Mesenchymal stem cell (in vitro differentiated cells and primary cell): Measurements from ENCODE around the gene CAMTA1.

Experiments used
- DNase-seq: peaks from one replicate; pipeline ENCODE4 v3.0.0-alpha.2; 2013
- H2AFZ ChIP-seq: one replicate; pipeline ENCODE4 v1.6.1; 2013; ENCODE audit warnings: low read depth, mild to moderate bottlenecking, control low read depth, inconsistent platforms, low read length, moderate library complexity
- H2AK5ac ChIP-seq: 2 replicates; pipeline ENCODE4 v1.6.1; 2013; ENCODE audit warnings: low read length, moderate library complexity, mild to moderate bottlenecking, inconsistent platforms; ENCODE audit not compliant: severe bottlenecking
- H2BK120ac ChIP-seq: one replicate; pipeline ENCODE4 v1.6.1; 2013; ENCODE audit warnings: low read depth, mild to moderate bottlenecking, inconsistent platforms, low read length, moderate library complexity
- H2BK12ac ChIP-seq, 2 experiments: one replicate each; pipeline ENCODE4 v1.6.1; 2013; ENCODE audit warnings: inconsistent platforms in 2 of 2, low read length in 2 of 2, mild to moderate bottlenecking in 2 of 2, moderate library complexity in 2 of 2, control low read depth in 1 of 2
- H2BK15ac ChIP-seq: one replicate; pipeline ENCODE4 v1.6.1; 2013; ENCODE audit warnings: mild to moderate bottlenecking, low read depth, inconsistent platforms; ENCODE audit not compliant: poor library complexity, severe bottlenecking
- H2BK5ac ChIP-seq: 2 replicates; pipeline ENCODE4 v1.6.1; 2013; ENCODE audit warnings: low read depth, mild to moderate bottlenecking, low read length, control low read depth, inconsistent platforms; ENCODE audit not compliant: poor library complexity, severe bottlenecking
- H3K14ac ChIP-seq, 2 experiments: one replicate each; pipeline ENCODE4 v1.6.1; 2013; ENCODE audit warnings: inconsistent platforms in 2 of 2, low read length in 2 of 2, control low read depth in 1 of 2, mild to moderate bottlenecking in 1 of 2, moderate library complexity in 1 of 2
- H3K18ac ChIP-seq, 2 experiments: one replicate each; pipeline ENCODE4 v1.6.1; 2013; ENCODE audit warnings: inconsistent platforms in 2 of 2, low read length in 2 of 2, control low read depth in 1 of 2, low read depth in 1 of 2, mild to moderate bottlenecking in 1 of 2
- H3K23ac ChIP-seq, 2 experiments: one replicate each; pipeline ENCODE4 v1.6.1; 2013; ENCODE audit warnings: inconsistent platforms in 2 of 2, low read length in 2 of 2, mild to moderate bottlenecking in 2 of 2, moderate library complexity in 2 of 2, control low read depth in 1 of 2
- H3K27ac ChIP-seq: 2 replicates; pipeline ENCODE4 v1.5.1; 2013; ENCODE audit warnings: mild to moderate bottlenecking, moderate library complexity, low read length, control low read depth, inconsistent platforms; ENCODE audit not compliant: poor library complexity, severe bottlenecking
- H3K27me3 ChIP-seq, 2 experiments: 2 replicates each; pipeline versions ENCODE4 v1.6.1 to v1.7.0; 2013; ENCODE audit warnings: low read length in 2 of 2, mild to moderate bottlenecking in 2 of 2, moderate library complexity in 2 of 2, control low read depth in 1 of 2, inconsistent platforms in 1 of 2; ENCODE audit not compliant: control insufficient read depth in 1 of 2, insufficient read depth in 1 of 2
- H3K36me3 ChIP-seq, 2 experiments: 2 replicates each; pipeline versions ENCODE4 v1.6.1 to v1.7.0; 2013; ENCODE audit warnings: low read length in 2 of 2, control low read depth in 1 of 2, inconsistent platforms in 1 of 2, low read depth in 1 of 2, mild to moderate bottlenecking in 1 of 2; ENCODE audit not compliant: insufficient read depth in 2 of 2, control insufficient read depth in 1 of 2
- H3K4ac ChIP-seq, 2 experiments: one replicate each; pipeline ENCODE4 v1.6.1; 2013; ENCODE audit warnings: inconsistent platforms in 2 of 2, low read length in 2 of 2, mild to moderate bottlenecking in 2 of 2, moderate library complexity in 2 of 2, control low read depth in 1 of 2, low read depth in 1 of 2
- H3K4me1 ChIP-seq: 2 replicates; pipeline ENCODE4 v1.6.1; 2013; ENCODE audit warnings: low read depth, low read length, control low read depth; ENCODE audit not compliant: control insufficient read depth, insufficient read depth
- H3K4me2 ChIP-seq: 2 replicates; pipeline ENCODE4 v1.6.1; 2013; ENCODE audit warnings: low read length, mild to moderate bottlenecking, inconsistent platforms; ENCODE audit not compliant: poor library complexity, severe bottlenecking
- H3K4me3 ChIP-seq, 2 experiments: 2 replicates each; pipeline versions ENCODE4 v1.5.1 to v1.7.0; 2013; ENCODE audit warnings: low read length in 2 of 2, mild to moderate bottlenecking in 2 of 2, control low read depth in 1 of 2, low read depth in 1 of 2; ENCODE audit not compliant: insufficient read depth in 1 of 2
- H3K79me1 ChIP-seq: replicated peaks from 2 replicates; pipeline ENCODE4 v1.6.1; 2013; ENCODE audit warnings: mild to moderate bottlenecking, control low read depth, low read length, inconsistent platforms; ENCODE audit not compliant: poor library complexity, severe bottlenecking
- H3K9ac ChIP-seq: 2 replicates; pipeline ENCODE4 v1.7.0; 2013; ENCODE audit warnings: mild to moderate bottlenecking, low read length, moderate library complexity
- H3K9me3 ChIP-seq: 2 replicates; pipeline ENCODE4 v1.7.0; 2013; ENCODE audit warnings: mild to moderate bottlenecking, low read length; ENCODE audit not compliant: control insufficient read depth
- H4K8ac ChIP-seq: one replicate; pipeline ENCODE4 v1.6.1; 2013; ENCODE audit warnings: inconsistent platforms, mild to moderate bottlenecking, low read length, moderate library complexity
- H4K91ac ChIP-seq: one replicate; pipeline ENCODE4 v1.6.1; 2013; ENCODE audit warnings: mild to moderate bottlenecking, low read length, inconsistent platforms
- whole genome bisulfite sequencing: methylation state at CpG from one replicate; pipeline ENCODE4 v1.1.7; 2013; ENCODE audit warnings: mixed read lengths; 5-methylcytosine and 5-hydroxymethylcytosine counted together

The CAMTA1 gene

GRCh38 chr1:7651203-7651602 lies 865.9 kb downstream of the CAMTA1 start:
- H3K9ac ChIP-seq = no peak overlapping the region
- H3K14ac ChIP-seq = no peak overlapping the region
- H3K9me3 ChIP-seq = no peaks in the 10 kb centered on the region
- no peak overlapping the region for H2AFZ ChIP-seq
- no peak overlapping the region for H3K4me3 ChIP-seq
- H2BK12ac ChIP-seq = no peak overlapping the region
- no peak for DNase-seq
- H3K27ac ChIP-seq = no peak overlapping the region
- H3K4me1 ChIP-seq = peaks cover 3% of the 10 kb centered on the region
- no peak overlapping the region for H2BK5ac ChIP-seq
- H3K18ac ChIP-seq = no peak overlapping the region
- no peak overlapping the region for H4K8ac ChIP-seq
- no peaks in the 10 kb centered on the region for H3K36me3 ChIP-seq
- H3K79me1 ChIP-seq = no peaks in the 10 kb centered on the region
- H3K27me3 ChIP-seq = peaks cover 4 to 52% of the 10 kb centered on the region in 2 experiments
- 86% methylated on average over 7 of the region's 8 CpGs for WGBS
- H2AK5ac ChIP-seq = no peak overlapping the region
- H3K4ac ChIP-seq = no peak overlapping the region
- H3K23ac ChIP-seq = no peak overlapping the region
- H2BK120ac ChIP-seq = no peak overlapping the region
- no peak overlapping the region for H3K4me2 ChIP-seq
- H2BK15ac ChIP-seq = no peak overlapping the region
- H4K91ac ChIP-seq = no peak overlapping the region

- no peak overlapping the region for H4K91ac ChIP-seq
- H2BK15ac ChIP-seq = no peak overlapping the region
- no peaks in the 10 kb centered on the region for H3K79me1 ChIP-seq
- H3K9me3 ChIP-seq = no peaks in the 10 kb centered on the region
- H3K27me3 ChIP-seq = peaks cover 6 to 61% of the 10 kb centered on the region in 2 experiments
- no peak overlapping the region for H3K4ac ChIP-seq
- no peaks in the 10 kb centered on the region for H3K4me1 ChIP-seq
- 67% methylated on average over 7 of the region's 7 CpGs for WGBS
- no peak for DNase-seq
- H2BK5ac ChIP-seq = no peak overlapping the region
- no peak overlapping the region for H3K23ac ChIP-seq
- H3K27ac ChIP-seq = no peak overlapping the region
- H3K4me2 ChIP-seq = no peak overlapping the region
- H2AK5ac ChIP-seq = no peak overlapping the region
- H2BK120ac ChIP-seq = no peak overlapping the region
- H2AFZ ChIP-seq = no peak overlapping the region
- H2BK12ac ChIP-seq = no peak overlapping the region
- H4K8ac ChIP-seq = no peak overlapping the region
- no peak overlapping the region for H3K18ac ChIP-seq
- H3K4me3 ChIP-seq = no peak overlapping the region
- H3K14ac ChIP-seq = no peak overlapping the region
- no peaks in the 10 kb centered on the region for H3K36me3 ChIP-seq
- H3K9ac ChIP-seq = no peak overlapping the region
These were observed 866.8 kb downstream of the CAMTA1 start for GRCh38 chr1:7652061-7652460.

GRCh38 chr1:7652515-7653098 lies 867.4 kb downstream of the CAMTA1 start:
- Histone ChIP-seq H3K4me1 (no peaks in the 10 kb centered on the region), H3K4ac (no peak overlapping the region), H3K79me1 (no peaks in the 10 kb centered on the region), H3K18ac (no peak overlapping the region), H2BK15ac (no peak overlapping the region), H4K91ac (no peak overlapping the region), H3K36me3 (no peaks in the 10 kb centered on the region), H4K8ac (no peak overlapping the region), H3K27ac (no peak overlapping the region), H3K4me2 (no peak overlapping the region), H2BK5ac (no peak overlapping the region), H3K23ac (no peak overlapping the region), H2AK5ac (no peak overlapping the region), H3K14ac (no peak overlapping the region), H3K27me3 (peaks cover 10 to 59% of the 10 kb centered on the region in 2 experiments), H2AFZ (no peak overlapping the region), H2BK120ac (no peak overlapping the region), H3K9me3 (no peaks in the 10 kb centered on the region), H3K4me3 (no peak overlapping the region), H3K9ac (no peak overlapping the region), H2BK12ac (no peak overlapping the region)
- 85% methylated on average over 12 of the region's 12 CpGs for WGBS
- DNase-seq = no peak

GRCh38 chr1:7654725-7655124 lies 869.5 kb downstream of the CAMTA1 start:
- Histone ChIP-seq H3K4me2 (no peak overlapping the region), H3K18ac (no peak overlapping the region), H3K27me3 (peaks cover 6 to 42% of the 10 kb centered on the region in 2 experiments), H3K4me1 (no peaks in the 10 kb centered on the region), H4K91ac (no peak overlapping the region), H3K23ac (no peak overlapping the region), H2BK120ac (no peak overlapping the region), H2BK5ac (no peak overlapping the region), H4K8ac (no peak overlapping the region), H3K36me3 (no peaks in the 10 kb centered on the region), H3K9me3 (no peaks in the 10 kb centered on the region), H2AFZ (no peak overlapping the region), H3K27ac (no peak overlapping the region), H3K4me3 (no peak overlapping the region), H3K14ac (no peak overlapping the region), H3K79me1 (no peaks in the 10 kb centered on the region), H3K9ac (no peak overlapping the region), H3K4ac (no peak overlapping the region), H2BK12ac (no peak overlapping the region), H2BK15ac (no peak overlapping the region), H2AK5ac (no peak overlapping the region)
- no peak for DNase-seq
- WGBS = 73% methylated on average over 1 of the region's 1 CpG
